Heart left ventricle (tissue), 13 donors: ENCODE measurements around the gene SLIT1.

Source experiments
- CTCF ChIP-seq, 12 donors: fragments of 200-600 bp; sonication (generic) in 4 of 12; IDR thresholded peaks; one replicate each; pipeline versions ENCODE4 v1.5.0 to v1.8.0; 2018 to 2022; ENCODE audit warnings: antibody characterized with exemption in 12 of 12, mild to moderate bottlenecking in 5 of 12
- POLR2A ChIP-seq, 2 donors: fragments of 450-650 bp; IDR thresholded peaks; one replicate each; pipeline ENCODE4 v1.6.1; 2017; ENCODE audit warnings: antibody characterized with exemption in 2 of 2, mild to moderate bottlenecking in 2 of 2, moderate library complexity in 2 of 2
- donor health status: ischemic (EF 13 %, LVEDD 7.1; RV severe dilation, severe dysfunction).
- donor health status: DM: no; HTN: yes; CAD: no.
- donor health status: DM: no; HTN: no; CAD: no.
- donor health status: ischemic (EF 25% LVEDD 6.9; RV normal size, moderate dysfunction).
- donor health status: ischemic (EF 25% LVEDD 5.7; RV mildly dilated, moderate dysfunction).
- donor health status: ischemic (EF 35%, LVEDD 5.7; RV mildly dilated, moderate dysfunction).
- donor health status: nonischemic (EF 11% LVEDD 7.7; RV severe dilation, severe dysfunction).
- donor health status: DM: yes; HTN: yes; CAD: no.
- donor health status: PGD.
- donor health status: ischemic (EF 29% LVEDD 5.4; RV normal size, mild dysfunction).
- donor health status: nonischemic (EF 23%, LVEDD 6.1; RV moderate dilation, normal function).

- TF ChIP-seq CTCF (IDR thresholded peaks at IDR 0.05) = no peak
- TF ChIP-seq POLR2A (IDR thresholded peaks at IDR 0.05) = no peak
Measured at GRCh38 chr10:97018251-97019212, 167.2 kb downstream of the SLIT1 start.
